ENCODE data around the gene NUDT1. TPM values are rescaled to one million over a fixed set of nuclear protein-coding genes. Genes with fewer than 3 reads are reported as not detected.

The NUDT1 gene
- total RNA-seq, 1 donor from 2014 or later, result 12.8 TPM

DNA sequence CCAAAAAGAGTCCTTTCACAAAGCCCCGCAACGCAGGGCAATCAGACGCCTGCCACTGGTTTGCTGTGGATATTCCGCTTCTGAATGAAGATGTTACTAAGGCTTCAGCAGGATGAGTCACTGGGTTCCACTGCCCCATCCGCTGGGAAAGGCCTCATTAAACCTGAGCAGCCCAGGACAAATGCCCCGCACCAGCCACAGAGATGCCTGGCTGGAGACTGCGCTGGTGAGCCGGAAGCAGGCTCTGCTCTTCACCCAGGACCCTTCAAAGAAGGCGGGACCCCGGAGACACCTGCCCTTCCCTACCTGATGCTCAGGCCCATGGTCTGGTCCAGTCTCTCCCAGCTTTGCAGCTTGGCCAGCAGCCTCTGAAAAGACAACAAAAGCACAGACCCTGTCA, 29.1 kb upstream of the NUDT1 start:
- Mint-ChIP-seq H3K27me3 (ENCODE audit: unreplicated experiment) (no peaks in the 10 kb centered on the region), H3K9me3 (ENCODE audit: unreplicated experiment) (no peaks in the 10 kb centered on the region), H3K4me1 (ENCODE audit: unreplicated experiment) (no peaks in the 10 kb centered on the region), H3K36me3 (ENCODE audit: unreplicated experiment) (peaks cover 47% of the 10 kb centered on the region), H3K4me3 (ENCODE audit: unreplicated experiment) (no peak overlapping the region), H3K27ac (ENCODE audit: unreplicated experiment) (no peak overlapping the region)
- TF ChIP-seq, protein P1, sequence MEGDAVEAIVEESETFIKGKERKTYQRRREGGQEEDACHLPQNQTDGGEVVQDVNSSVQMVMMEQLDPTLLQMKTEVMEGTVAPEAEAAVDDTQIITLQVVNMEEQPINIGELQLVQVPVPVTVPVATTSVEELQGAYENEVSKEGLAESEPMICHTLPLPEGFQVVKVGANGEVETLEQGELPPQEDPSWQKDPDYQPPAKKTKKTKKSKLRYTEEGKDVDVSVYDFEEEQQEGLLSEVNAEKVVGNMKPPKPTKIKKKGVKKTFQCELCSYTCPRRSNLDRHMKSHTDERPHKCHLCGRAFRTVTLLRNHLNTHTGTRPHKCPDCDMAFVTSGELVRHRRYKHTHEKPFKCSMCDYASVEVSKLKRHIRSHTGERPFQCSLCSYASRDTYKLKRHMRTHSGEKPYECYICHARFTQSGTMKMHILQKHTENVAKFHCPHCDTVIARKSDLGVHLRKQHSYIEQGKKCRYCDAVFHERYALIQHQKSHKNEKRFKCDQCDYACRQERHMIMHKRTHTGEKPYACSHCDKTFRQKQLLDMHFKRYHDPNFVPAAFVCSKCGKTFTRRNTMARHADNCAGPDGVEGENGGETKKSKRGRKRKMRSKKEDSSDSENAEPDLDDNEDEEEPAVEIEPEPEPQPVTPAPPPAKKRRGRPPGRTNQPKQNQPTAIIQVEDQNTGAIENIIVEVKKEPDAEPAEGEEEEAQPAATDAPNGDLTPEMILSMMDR (IDR thresholded peaks at IDR 0.05), result no peak
- no peak for DNase-seq (ENCODE audit: extremely low spot score, unreplicated experiment)

DNA sequence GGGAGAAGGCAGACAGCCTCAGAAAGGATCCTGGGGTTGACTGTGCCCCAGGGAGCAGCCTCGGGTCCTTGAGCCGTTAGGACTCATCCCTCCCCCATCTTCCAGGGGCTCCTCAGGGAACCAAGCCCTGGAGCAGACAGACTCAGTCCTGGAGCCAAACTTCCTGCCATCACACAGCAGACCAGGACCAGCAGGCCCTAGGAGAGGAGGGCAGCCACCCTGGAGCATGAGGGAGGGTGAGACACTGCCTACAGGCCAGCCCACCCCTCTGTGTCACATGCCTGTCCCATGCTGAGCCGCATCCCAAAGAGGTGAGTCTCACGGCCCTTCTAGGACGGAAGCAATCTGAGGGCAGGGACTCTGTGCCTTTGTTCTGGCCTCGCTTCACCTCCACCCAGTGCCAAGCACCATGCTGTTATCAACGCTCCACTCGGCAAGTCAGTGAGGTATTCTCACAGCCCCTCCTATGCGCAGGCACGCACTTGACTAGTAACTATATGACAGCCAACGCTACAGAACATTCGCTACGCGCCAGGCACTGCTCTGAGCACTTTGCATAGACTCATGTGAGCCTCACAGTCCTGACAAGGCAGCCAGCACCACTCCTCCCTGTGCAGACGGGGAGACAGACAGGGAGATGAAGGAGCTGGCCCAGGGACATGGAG, 28.3 kb upstream of the NUDT1 start:
- TF ChIP-seq, protein P1 (IDR thresholded peaks at IDR 0.05), result no peak
- DNase-seq (ENCODE audit: extremely low spot score, unreplicated experiment), result no peak
- H3K36me3 Mint-ChIP-seq (ENCODE audit: unreplicated experiment), result peaks cover 52% of the 10 kb centered on the region

DNA sequence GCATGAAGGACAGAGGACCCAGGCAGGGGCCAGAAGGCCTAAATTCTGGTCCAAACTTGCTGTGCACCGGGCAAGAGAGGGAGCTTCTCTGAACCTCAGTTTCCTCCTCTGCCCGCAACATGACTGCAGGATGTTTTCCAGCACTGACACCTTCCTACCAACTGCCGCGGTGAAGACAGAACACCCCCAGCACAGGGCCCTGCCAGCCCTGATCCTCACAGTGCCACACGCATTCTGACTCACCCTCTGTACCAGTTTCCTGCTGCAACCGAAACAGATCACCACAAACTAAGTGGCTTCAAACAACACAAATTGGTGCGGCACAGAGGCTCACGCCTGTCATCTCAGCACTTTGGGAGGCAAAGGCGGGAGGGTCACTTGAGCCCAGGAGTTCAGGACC, 27.4 kb upstream of the NUDT1 start:
- no peak overlapping the region for H3K4me3 Mint-ChIP-seq (ENCODE audit: unreplicated experiment)
- no peak for DNase-seq (ENCODE audit: extremely low spot score, unreplicated experiment)
- no peaks in the 10 kb centered on the region for H3K9me3 Mint-ChIP-seq (ENCODE audit: unreplicated experiment)
- peaks cover 48% of the 10 kb centered on the region for H3K36me3 Mint-ChIP-seq (ENCODE audit: unreplicated experiment)
- TF ChIP-seq, protein P1 (IDR thresholded peaks at IDR 0.05), result no peak
- H3K27me3 Mint-ChIP-seq (ENCODE audit: unreplicated experiment), result no peaks in the 10 kb centered on the region
- no peak overlapping the region for H3K27ac Mint-ChIP-seq (ENCODE audit: unreplicated experiment)
- no peaks in the 10 kb centered on the region for H3K4me1 Mint-ChIP-seq (ENCODE audit: unreplicated experiment)

More for the DNA sequence above, 28.3 kb upstream of the NUDT1 start:
- H3K4me1 Mint-ChIP-seq (ENCODE audit: unreplicated experiment), result no peaks in the 10 kb centered on the region
- H3K27ac Mint-ChIP-seq (ENCODE audit: unreplicated experiment), result no peak overlapping the region
- no peak overlapping the region for H3K4me3 Mint-ChIP-seq (ENCODE audit: unreplicated experiment)
- no peaks in the 10 kb centered on the region for H3K9me3 Mint-ChIP-seq (ENCODE audit: unreplicated experiment)
- no peaks in the 10 kb centered on the region for H3K27me3 Mint-ChIP-seq (ENCODE audit: unreplicated experiment)

DNA sequence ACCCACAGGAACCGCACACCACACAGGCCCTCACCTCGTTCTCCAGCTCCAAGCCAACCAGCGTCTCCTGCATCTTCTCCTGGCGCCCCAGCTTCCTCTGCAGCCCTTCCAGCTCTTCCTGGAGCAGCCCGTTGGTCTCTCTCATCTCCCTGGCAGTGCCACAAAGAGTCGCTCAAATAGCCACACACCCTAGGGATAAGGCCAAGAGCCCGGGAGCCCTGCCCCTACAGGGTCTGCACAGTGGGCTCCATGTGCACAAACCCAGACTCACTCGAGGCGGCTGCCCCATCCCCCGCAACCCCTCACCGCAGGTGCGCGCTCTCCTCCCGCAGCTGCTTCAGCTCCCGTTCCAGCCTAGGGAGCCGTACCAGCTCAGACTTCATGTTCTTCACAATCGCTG, 26.2 kb upstream of the NUDT1 start:
- H3K9me3 Mint-ChIP-seq (ENCODE audit: unreplicated experiment), result no peaks in the 10 kb centered on the region
- H3K27ac Mint-ChIP-seq (ENCODE audit: unreplicated experiment), result no peak overlapping the region
- peaks cover 46% of the 10 kb centered on the region for H3K36me3 Mint-ChIP-seq (ENCODE audit: unreplicated experiment)
- no peak overlapping the region for H3K4me3 Mint-ChIP-seq (ENCODE audit: unreplicated experiment)
- no peak for DNase-seq (ENCODE audit: extremely low spot score, unreplicated experiment)
- H3K27me3 Mint-ChIP-seq (ENCODE audit: unreplicated experiment), result no peaks in the 10 kb centered on the region
- no peaks in the 10 kb centered on the region for H3K4me1 Mint-ChIP-seq (ENCODE audit: unreplicated experiment)
- TF ChIP-seq, protein P1 (IDR thresholded peaks at IDR 0.05), result no peak

DNA sequence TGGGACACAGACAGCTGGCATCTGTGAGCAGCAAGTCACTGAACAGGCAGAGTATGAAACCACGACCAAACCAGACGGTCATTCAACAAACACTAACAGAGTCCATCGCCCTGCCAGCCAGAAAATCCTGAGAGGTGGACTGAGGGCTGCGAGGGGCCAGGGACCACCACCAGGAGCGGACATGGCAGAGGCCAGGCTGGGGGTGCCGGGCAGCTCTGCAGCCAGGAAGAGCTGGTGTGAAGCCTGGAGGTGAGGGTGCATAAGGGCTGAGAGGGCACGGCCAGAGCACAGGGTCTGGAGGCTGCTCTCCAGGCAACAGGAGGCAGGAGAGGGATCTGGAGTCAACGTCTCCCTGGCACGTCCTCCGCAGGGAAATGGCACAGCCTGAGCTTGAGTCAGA, 24.8 kb upstream of the NUDT1 start:
- Mint-ChIP-seq H3K4me1 (ENCODE audit: unreplicated experiment) (no peaks in the 10 kb centered on the region), H3K27me3 (ENCODE audit: unreplicated experiment) (no peaks in the 10 kb centered on the region)

More for the DNA sequence above, 24.8 kb upstream of the NUDT1 start:
- DNase-seq (ENCODE audit: extremely low spot score, unreplicated experiment), result no peak
- H3K27ac Mint-ChIP-seq (ENCODE audit: unreplicated experiment), result no peak overlapping the region
- TF ChIP-seq, protein P1 (IDR thresholded peaks at IDR 0.05), result no peak
- H3K4me3 Mint-ChIP-seq (ENCODE audit: unreplicated experiment), result no peak overlapping the region
- no peaks in the 10 kb centered on the region for H3K9me3 Mint-ChIP-seq (ENCODE audit: unreplicated experiment)
- peaks cover 41% of the 10 kb centered on the region for H3K36me3 Mint-ChIP-seq (ENCODE audit: unreplicated experiment)

All from osteocyte (in vitro differentiated cells).